Measurements from ENCODE around the gene PGGT1B. TPM values are rescaled to one million over a fixed set of nuclear protein-coding genes. Genes with fewer than 3 reads are reported as not detected.

Gene PGGT1B
- total RNA-seq, 1 experiment from 2014 or later = 12.7 TPM

- DNase-seq (ENCODE audit: low spot score) = no peak
Observed at GRCh38 chr5:115181757-115182156, 80.9 kb downstream of the PGGT1B start.

GRCh38 chr5:115180165-115180709 lies 82.4 kb downstream of the PGGT1B start:
- DNase-seq (ENCODE audit: low spot score) = no peak

- no peak for DNase-seq (ENCODE audit: low spot score)
Observed at GRCh38 chr5:115179394-115180164, 83.1 kb downstream of the PGGT1B start.

DNA sequence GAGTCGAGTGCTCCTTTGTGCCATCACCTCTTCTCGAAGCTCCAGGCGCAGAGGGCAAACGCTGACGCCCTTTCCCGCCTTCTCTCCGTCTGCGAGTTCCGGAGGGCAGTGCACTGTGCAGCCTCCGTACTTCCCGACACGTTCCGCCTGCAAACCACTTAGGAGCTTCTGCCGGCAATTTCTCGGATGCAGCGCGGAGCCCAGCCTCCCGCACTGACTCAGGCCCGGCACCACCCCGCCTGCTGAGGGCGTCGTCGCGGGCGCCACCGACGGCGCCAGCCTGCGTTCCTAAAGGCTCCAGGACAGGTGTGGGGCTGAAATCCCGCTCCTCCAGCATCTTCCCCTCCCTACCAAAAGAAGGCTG lies 83.7 kb downstream of the PGGT1B start:
- no peak for DNase-seq (ENCODE audit: low spot score)

DNA sequence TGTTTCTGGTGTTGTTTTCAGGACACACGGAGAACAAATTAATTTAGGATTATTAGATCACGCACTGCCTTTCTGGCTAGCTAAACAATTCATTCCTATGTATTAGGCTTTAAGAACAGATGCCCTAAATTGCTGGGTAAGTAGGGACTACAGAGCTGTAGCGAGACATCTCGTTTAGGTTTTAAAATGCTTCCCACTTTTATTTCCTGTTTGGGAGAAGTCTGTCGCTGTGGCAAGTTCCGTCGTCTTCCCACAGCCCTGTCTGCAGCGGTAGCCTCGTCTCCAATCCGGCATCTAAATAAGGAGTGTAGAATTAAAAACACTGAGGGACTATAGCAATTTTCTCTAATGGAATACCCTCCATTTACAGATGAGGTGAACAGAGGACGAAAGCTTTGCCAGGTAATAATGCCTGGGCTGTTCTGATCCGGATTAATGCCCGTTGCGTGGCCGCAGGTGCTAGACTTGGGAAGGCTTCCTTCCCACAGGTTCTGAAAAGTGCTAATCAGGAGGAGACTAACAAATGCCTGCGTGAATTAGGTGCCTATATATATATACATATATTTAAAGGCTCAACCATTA lies 91.7 kb downstream of the PGGT1B start:
- peak; percentile 14 for DNase-seq (ENCODE audit: low spot score)

GRCh38 chr5:115170134-115170928 lies 92.3 kb downstream of the PGGT1B start:
- peak; percentile 41 for DNase-seq (ENCODE audit: low spot score)

GRCh38 chr5:115169487-115170133 lies 93.1 kb downstream of the PGGT1B start, which contains the start of gene TRIM36:
Gene TRIM36 (minus strand): TSS chr5:115169908. CDS start chr5:115169634, 274 bp downstream.
- peak; percentile 94 for DNase-seq (ENCODE audit: low spot score)

DNA sequence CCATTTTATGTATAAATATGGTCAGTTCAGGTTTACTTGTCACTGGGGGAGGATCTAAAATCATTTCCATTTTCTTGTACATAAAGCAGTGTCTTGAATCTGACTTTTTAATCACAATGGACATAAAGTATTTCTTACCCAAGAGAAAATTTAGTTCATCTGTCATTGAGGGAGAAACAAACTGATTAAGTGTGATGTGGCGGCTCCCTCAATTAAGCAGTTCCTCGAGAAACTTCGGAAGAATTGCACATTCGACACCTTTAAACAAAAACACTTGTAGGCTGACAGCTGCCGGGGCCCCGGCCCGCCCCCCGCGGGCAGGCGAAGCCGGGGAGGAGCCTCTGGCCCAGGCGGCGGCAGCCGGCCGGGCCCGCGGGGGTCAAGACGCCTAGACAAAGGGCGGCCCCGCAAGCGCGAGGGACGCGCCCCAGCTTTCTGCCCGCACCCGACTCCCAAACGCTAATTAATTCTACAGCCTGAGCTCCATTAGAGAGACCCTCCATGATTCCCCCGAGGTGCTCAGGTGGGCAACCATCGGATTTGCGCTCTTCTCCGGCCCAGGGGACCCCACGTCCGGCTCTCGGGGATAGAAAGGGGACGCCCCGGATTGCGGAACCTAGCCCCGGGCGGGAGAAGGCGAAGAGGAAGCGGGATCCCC lies 93.7 kb downstream of the PGGT1B start:
- DNase-seq (ENCODE audit: low spot score) = no peak

DNA sequence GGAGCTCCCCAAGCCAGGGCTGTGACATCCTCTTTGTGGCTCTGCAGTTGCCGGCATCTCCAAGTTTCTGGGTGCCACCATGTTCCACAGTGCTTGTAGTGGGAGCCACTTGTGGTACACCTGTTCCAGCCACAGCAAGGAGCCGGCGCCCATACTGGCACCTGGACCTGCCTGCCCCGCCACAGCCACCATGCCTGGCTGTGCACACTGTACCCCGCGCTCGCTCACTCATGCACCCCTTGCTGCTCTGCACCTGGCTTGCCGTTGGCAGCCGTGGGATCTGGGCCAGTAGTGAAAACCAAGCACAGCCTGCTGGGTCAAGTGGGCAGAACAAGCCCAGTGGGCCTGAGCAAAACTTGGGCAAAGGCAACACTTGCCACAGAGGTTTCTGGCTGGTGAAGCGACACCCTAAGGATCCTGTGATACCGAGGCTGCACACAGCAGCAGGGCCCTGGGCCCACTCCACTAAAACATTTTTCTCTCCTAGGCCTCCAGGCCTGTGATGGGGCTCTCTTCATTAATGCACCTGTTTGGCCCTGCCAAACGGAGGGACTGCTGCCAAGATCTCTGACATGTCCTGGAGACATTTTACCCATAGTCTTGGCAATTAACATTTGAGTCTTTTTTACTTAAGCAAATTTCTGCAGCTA lies 95.8 kb downstream of the PGGT1B start:
- DNase-seq (ENCODE audit: low spot score) = no peak

DNA sequence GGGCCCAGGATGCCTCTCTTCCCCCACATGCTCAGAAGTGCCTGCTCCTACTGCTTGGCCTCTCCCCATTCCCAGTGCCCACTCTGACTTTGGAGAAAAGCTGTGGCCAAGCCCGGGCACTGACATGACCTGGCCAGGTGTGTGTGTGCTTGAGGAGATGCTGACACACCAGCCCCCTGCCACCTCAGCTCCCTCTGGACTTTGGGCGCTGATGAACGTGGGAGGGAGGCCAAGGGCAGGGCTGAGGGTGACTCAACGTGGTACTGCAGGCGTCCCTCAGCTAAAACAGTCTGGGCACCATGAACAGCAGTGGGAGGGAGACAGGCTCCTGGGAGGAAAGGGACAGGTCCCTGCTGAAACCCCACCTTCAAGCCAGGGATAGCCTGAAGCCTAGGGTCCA lies 96.9 kb downstream of the PGGT1B start:
- no peak for DNase-seq (ENCODE audit: low spot score)

GRCh38 chr5:115160975-115161475 lies 101.7 kb downstream of the PGGT1B start:
- no peak for DNase-seq (ENCODE audit: low spot score)

Small RNAs within 50 kb of the gene (small RNA-seq; reads per million reads assigned to genes)
- not detected for gene HMGN1P15

Other genes starting within 250 kb of the PGGT1B start
- 1.0 and 2.0 TPM in 2 replicates for gene TRIM36, start 93.0 kb downstream of the PGGT1B start, total RNA-seq (2014; rRNA removed; shearing (Covaris generic))
- 3.4 and 4.7 TPM in 2 replicates for gene CCDC112, start 33.8 kb upstream of the PGGT1B start, total RNA-seq (2014; rRNA removed; shearing (Covaris generic))

All from HT-29 (cell line).